Hematopoietic multipotent progenitor cell treated with erythropoietin and hydrocortisone succinate and interleukin-3 and kit ligand, for 17 days (in vitro differentiated cells): ENCODE results near the gene BPHL.
"Not testable (repeated sequence)": the region's sequence is repeated elsewhere in the genome, so short reads cannot be mapped to it uniquely, and the experiment has no call there.

Source experiments
- DNase-seq: peaks from one replicate; pipeline ENCODE4 v3.0.0-alpha.2; 2015; ENCODE audit warnings: low spot score

Gene BPHL

DNA sequence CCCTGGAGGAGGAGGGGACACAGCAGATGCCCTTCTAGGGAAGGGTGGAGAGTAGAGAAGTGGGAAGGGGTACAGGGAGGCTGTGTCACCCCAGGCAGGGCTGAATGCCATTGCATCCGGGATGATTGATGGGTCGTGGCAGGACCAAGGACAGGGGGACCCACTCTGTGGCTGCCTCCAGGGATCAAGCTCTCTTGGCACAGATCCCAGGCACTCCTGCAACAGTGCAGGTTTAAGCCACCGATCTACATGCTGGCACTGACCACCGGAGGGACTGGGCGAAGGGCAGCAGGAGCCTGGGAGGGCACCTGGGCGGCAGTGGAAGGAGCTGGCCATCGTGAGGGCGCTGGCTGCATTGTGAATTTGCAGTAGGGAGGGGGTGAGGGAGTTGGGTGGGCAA, 61.4 kb downstream of the BPHL start:
- DNase-seq: not testable (repeated sequence)

DNA sequence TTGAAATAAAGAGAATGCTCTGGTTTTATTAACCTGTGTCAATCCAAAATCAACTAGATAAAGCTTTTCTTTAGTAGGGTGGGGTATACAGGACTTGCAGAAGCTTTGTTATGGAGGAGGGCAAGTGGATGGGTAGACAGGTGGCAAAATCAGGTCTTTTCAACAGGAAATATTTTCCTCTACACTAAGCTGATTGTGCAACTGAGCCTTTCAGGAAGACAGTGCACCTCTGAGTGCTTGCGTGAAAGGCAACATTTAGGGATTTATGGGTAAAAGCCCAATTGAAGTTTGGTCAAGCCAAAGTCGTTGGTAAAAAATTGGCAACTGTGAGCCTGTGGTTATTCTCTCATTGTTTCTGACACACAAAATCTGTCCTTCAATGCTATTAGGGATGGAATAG, 62.6 kb downstream of the BPHL start:
- DNase-seq: no peak

DNA sequence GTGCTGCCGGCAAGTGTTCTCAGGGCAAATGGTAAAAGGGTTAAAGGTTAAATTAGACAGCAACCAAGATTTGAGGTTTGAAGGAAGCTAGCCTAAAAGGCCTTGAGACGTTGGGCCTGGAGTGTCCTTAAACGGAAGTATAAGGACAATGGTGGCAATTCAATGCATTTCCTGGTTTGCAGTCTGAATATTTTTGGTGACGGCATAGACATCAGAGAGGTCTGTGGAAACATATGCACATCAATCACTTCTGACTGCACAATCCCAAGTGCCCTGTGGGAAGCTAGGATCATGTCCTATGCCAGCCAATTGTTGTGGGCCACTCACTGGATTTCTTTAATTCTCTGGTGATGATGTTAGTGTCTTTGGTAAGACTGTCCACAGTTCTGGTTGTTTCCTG, 64.6 kb downstream of the BPHL start:
- DNase-seq: no peak

DNA sequence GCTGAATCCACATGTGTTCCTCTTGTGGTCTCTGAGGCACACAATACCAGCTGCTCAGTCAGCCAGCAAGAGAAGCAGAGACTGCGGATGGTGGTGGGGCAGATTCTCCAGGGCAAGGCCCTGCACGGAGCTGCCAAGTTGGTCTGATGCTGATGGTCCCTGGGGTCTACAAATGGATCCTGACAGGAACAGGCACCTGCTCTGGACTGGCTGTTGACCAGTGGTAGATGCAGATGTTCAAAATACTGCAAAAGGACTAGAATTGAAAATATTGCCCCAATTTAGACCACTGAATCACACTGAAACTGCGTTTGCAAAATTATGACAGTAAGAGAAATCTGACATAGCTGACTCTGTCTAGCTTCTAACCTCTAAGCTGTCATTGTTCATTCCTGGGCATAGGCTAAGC, 68.5 kb downstream of the BPHL start:
- DNase-seq: no peak

DNA sequence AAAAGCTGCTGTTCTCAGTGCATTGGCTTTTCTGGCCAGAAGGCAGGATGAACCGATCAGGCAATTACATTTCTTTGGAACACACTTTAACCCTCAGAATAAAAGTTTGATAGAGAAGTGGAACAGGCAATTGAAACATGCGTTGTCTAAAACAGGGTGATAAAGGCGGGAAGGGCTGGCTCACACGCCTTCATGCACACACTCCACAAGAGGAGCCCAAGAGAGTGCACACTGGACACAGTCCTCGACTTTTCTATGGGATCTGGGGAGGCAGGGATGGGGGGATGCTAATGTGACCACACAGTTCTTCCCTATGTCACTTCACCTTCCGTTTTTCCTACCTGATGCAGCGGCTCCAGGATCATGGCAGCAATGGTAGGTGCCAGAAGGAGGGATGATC, 69.8 kb downstream of the BPHL start:
- no peak for DNase-seq

DNA sequence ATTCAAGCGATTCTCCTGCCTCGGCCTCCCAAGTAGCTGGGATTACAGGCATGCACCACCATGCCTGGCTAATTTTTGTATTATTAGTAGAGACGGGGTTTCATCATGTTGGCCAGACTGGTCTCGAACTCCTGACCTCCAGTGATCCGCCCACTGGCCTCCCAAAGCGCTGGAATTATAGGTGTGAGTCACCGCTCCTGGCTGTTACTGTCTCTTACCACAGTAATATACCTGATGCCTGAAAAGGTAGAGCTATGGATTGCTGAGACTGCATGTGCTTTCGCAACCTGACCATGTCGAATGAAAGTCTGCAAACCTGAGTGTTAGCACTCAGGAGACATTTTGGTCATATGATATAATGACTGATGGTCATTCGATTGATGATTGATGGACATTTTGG, 70.7 kb downstream of the BPHL start:
- not testable (repeated sequence) for DNase-seq

DNA sequence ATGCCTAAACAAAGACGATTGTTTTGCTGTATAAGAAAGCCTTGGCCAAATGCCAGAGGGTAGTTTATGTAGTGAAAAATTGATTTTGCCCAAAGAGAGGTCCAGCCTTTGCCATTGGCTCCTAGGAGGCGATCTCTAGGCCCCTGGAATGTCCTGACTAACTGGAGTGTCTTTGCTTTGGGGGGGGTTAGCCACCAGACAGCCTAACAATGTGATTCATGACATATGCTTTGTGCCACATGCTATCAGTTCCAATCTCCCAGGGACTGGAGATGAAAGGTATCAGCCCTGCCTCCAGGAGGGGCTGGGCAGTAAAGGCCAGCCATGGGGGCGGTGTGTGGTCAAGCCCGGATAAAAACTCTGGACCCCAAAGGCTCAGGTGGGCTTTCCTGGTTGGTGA, 71.5 kb downstream of the BPHL start:
- DNase-seq: no peak

DNA sequence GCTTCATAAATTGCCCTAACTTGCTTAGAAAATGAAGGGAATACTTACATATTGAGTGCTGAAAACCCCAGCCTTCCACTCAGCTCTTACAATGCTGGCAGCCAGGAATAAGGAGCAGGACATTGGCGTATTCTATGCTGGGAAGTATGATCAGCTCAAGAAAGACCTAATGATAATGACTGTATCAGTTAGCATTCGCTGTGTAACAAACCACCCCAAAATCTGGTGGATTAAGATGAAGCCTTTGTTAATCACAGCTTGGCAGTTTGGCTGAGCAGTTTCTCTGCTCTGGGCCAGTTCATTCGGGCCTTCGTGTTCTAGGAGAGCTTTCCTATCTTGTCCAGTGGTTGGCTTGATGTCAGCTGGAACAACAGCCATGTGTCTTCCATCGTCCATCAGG, 72.3 kb downstream of the BPHL start:
- no peak for DNase-seq

DNA sequence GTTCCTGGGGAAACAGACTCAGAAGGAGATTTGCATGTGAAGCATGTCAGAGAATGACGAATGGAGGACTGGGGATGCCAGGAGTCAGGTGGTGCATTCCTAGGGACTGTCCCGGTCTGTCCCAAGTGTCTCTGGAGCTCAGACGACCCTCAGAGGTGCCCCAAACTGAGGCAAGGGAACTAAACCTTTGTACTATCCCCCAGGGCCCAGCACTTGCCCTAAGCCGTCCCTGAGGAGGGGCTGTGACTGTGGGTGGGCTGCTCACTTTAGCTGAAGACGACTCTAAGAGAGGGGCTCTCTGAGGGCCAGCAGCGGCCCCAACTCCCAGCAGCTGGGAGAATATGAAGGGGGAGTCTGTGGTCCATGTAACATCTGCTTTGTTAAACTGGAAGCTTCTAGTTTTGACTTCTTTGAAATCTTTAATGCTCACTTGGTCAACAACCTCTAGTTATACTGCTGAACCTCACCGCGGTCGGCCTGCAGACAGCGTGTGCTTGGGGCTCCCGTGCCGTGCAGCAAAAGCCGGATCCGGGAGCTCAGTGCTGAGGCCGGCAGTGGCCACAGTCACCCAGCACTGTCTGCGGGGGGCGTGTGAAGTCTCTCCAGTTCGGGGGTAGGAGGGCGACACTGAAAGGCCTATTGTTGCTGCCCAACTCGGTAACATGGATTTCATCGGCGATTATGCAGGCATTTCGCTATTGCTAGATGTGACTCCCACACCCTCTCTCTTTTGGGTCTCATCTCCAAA, 74.8 kb downstream of the BPHL start:
- no peak for DNase-seq

DNA sequence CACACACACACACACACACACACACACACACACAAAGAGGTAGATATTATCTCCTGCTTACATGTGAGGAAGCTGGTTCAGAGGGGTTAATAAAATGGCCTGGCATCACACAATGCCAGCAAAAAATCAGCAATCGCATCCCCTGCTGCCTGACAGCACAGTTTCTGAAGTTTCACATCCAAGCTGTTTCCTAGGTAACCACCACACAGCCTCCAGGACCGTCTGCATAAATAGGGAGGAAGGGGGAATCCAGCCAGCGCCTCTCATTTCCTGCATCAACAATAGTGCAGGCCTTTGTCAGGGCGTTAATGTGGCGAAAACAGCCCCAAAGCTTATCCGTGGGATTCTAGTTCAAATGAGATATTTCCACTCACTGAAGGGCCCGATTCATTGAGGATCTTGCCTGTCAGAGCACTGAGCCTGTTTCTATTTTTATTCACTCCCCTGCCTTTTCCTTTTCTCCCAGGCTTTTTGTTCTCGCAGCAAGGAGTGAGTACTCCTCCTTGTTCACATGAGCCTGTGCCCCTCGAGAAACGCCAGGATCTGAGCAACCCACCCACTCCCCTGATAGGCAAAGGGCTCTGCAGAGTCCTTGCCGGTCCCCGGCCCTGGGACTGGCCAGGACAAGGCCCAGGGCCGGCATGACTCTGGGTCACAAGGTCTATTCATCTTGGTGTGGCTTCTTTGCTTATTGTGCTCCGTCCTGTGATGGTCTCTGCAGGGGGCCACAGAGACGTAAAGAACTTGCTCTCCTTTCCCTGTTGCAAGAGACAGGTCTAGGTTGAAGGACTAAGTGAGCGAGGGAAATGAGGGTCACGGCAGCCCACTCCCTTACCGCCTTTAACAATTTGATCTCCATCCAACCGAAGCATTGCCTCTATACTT, 76.3 kb downstream of the BPHL start:
- no peak for DNase-seq

DNA sequence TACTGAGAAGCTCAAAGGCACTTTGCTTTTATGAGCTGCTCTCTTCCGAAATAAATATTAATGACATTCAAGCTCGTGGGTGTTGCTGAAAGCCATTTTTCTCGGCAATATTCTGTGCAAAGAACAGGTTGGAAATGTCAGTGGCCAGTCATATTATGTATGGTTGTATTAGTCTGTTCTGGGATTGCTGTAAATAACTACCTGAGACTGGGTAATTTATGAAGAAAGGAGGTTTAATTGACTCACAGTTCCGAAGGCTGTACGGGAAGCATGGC, 76.8 kb downstream of the BPHL start:
- no peak for DNase-seq

DNA sequence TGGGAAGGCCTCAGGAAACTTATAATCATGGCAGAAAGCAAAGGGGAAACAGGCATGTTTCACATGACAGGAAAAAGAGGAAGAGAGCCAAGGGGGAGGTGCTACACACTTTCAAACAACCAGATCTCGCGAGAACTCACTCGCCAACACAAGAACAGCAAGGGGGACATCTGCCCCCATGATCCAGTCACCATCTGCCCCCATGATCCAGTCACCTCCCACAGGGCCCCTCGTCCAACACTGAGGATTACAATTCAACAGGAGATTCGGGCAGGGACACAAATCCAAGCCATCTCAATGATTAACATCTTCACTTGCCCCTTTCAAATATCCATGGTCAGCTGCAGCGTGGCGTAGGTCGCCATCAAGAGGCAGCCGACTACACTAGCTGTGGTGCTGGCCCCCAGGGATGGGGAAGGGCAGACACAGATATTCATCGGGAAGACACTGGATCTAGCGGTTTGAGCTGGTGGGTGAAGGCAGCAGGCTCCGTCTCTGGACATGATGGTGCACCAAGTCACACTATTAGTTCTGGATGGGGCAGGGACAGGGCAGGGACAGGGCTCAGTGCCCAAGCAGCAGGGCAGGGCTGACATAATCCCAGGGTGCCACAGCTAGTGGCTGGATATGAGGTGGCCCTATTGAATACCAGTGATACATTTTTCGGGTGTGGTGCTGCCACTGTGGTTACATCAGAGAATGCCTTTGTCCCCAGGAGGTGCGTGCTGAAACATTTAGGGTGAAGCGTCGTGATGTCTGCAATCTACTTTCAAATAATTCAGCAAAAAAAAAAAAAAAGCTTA, 77.4 kb downstream of the BPHL start:
- no peak for DNase-seq

DNA sequence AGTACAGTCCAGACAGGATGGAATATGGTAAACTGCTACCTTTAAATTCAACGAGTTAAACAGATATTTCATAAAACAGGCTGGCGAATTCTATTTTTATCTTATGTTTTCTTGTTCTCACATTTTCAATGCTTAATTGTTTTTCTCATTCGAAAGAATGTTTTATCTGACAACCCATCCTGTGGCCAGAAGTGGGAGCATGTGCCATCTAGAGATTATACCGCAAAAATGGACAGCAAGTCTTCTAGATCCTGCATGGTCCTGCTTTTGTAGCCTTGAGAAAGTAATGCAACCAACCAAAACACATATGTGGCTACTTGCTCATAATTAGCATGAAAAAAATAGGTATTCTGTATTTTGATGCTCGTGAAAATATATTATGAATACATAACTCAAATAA, 78.3 kb downstream of the BPHL start:
- no peak for DNase-seq

DNA sequence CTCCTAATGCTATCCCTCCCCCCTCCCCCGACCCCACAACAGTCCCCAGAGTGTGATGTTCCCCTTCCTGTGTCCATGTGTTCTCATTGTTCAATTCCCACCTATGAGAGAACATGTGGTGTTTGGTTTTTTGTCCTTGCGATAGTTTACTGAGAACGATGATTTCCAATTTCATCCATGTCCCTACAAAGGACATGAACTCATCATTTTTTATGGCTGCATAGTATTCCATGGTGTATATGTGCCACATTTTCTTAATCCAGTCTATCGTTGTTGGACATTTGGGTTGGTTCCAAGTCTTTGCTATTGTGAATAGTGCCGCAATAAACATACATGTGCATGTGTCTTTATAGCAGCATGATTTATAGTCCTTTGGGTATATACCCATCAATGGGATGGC, 79.2 kb downstream of the BPHL start:
- DNase-seq: not testable (repeated sequence)

DNA sequence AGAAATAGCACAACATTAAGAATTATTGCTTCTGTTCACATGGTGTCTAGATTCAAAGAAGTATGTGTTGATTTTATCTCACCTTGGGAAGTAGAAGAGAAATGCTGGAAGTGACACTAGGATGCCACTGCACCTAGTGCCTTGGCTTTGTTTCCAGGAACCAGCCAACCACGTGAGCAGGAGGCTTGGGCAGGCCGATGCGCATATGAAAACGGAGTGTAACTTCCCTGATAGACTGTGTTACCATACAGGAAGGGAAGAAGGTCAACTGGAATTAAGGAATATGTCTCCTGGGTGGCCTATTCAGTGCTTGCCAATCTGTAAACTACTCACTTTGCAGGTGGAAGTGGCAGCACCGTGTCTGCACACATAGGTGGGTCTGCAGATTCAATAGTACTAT, 80.9 kb downstream of the BPHL start:
- no peak for DNase-seq

DNA sequence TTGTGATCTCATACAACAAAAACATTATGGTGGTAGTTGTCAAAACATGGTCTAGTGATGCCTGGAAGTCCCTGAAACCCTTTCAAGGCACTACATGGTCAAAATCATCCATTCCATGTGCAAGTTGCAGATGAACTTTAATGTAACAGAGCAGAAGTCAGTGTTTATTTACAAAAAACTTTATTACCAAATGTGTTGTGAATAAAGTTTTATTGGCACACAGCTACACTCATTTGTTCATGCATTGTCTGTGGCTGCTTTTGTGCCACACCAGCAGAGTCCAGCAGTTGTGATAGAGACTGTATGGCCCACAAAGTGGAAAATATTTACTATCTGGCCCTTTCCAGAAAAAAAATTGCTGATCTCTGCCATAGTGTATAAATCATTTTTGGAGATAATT, 82.2 kb downstream of the BPHL start:
- no peak for DNase-seq

DNA sequence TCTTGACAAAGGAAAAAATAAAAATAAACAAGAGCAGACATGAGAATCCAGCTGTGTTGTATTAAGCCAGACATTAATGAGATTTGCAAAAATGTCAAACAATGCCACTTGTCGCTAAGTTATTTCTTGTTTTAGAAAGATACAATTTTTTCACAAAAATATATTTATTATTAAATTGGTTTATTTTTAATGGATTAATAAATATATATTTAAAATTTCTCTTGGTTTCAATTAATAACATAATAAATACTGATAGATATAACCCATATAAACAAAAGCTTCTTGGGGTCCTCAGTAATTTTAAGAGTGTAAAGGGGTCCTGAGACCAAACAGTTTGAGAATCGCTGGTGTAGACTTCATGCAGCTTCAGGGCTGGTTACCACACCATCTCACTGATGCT, 82.9 kb downstream of the BPHL start:
- no peak for DNase-seq
